Embryonic facial prominence (tissue), 1 donor: ENCODE data around the gene EGF.
A peak's percentile ranks its signal among the peaks of the same experiment; 100 is the strongest.

ENCODE experiments used
- DNase-seq: peaks from one replicate; pipeline ENCODE4 v3.0.0-alpha.2; 2016; ENCODE audit errors: extremely low spot score

The EGF gene

GRCh38 chr4:109994415-109994827 is 81.7 kb downstream of the EGF start:
- no peak for DNase-seq

GRCh38 chr4:109996526-109996925 is 83.8 kb downstream of the EGF start:
- DNase-seq, result no peak

- DNase-seq, result peak; percentile 53
These were observed 86.3 kb downstream of the EGF start for GRCh38 chr4:109998867-109999584.

- DNase-seq, result no peak
These were observed 86.9 kb downstream of the EGF start for GRCh38 chr4:109999585-109999912.

- no peak for DNase-seq
These were observed 89.6 kb downstream of the EGF start for GRCh38 chr4:110002326-110002725.

- no peak for DNase-seq
These were observed 90.9 kb downstream of the EGF start for GRCh38 chr4:110003401-110004187.

GRCh38 chr4:110004556-110004955 is 91.9 kb downstream of the EGF start:
- no peak for DNase-seq

- peak; percentile 71 for DNase-seq
These were observed 92.9 kb downstream of the EGF start for GRCh38 chr4:110005461-110006056.

GRCh38 chr4:110007217-110007616 is 94.5 kb downstream of the EGF start:
- DNase-seq, result no peak

GRCh38 chr4:110008540-110008939 is 95.9 kb downstream of the EGF start:
- DNase-seq, result no peak

- no peak for DNase-seq
These were observed 96.9 kb downstream of the EGF start for GRCh38 chr4:110009550-110009949.

GRCh38 chr4:110010797-110011196 is 98.1 kb downstream of the EGF start:
- no peak for DNase-seq

GRCh38 chr4:110012917-110013316 is 100.2 kb downstream of the EGF start:
- DNase-seq, result no peak

GRCh38 chr4:110014233-110014632 is 101.5 kb downstream of the EGF start:
- DNase-seq, result no peak

GRCh38 chr4:110019153-110019552 is 106.5 kb downstream of the EGF start:
- DNase-seq, result no peak

GRCh38 chr4:110020139-110020538 is 107.5 kb downstream of the EGF start:
- DNase-seq, result no peak

- no peak for DNase-seq
These were observed 108.2 kb downstream of the EGF start for GRCh38 chr4:110020646-110021443.

- DNase-seq, result no peak
These were observed 109.8 kb downstream of the EGF start for GRCh38 chr4:110022457-110022856.

GRCh38 chr4:110025056-110025455 is 112.4 kb downstream of the EGF start:
- DNase-seq, result no peak

GRCh38 chr4:110025718-110026117 is 113.0 kb downstream of the EGF start:
- DNase-seq, result no peak

- DNase-seq, result no peak
These were observed 119.9 kb downstream of the EGF start for GRCh38 chr4:110032603-110033002.

- no peak for DNase-seq
These were observed 120.8 kb downstream of the EGF start for GRCh38 chr4:110033355-110034025.
